ENCODE results near the gene SLC7A1.

The SLC7A1 gene

GRCh38 chr13:29526741-29527140 lies 68.7 kb downstream of the SLC7A1 start:
- no peak for DNase-seq

DNA sequence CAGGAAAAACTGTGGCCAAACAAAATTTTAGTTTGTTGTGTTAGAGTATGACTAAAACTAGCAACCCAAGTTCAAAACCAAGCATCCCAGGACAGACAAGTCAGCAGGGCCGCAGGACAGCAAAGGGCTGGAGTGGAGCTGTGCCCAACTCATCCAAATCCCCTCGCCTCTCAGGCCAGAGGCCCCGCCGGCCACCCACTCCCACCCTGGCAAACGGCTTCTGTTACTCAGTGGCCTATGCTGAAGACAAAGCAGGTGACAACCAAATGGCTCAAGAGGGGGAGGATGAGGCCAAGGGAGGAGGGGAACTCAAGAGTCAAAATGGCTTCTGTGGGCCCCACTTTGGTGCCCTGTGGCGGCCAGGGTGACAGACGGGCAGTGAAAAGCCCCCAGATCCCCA lies 69.7 kb downstream of the SLC7A1 start:
- DNase-seq = no peak

DNA sequence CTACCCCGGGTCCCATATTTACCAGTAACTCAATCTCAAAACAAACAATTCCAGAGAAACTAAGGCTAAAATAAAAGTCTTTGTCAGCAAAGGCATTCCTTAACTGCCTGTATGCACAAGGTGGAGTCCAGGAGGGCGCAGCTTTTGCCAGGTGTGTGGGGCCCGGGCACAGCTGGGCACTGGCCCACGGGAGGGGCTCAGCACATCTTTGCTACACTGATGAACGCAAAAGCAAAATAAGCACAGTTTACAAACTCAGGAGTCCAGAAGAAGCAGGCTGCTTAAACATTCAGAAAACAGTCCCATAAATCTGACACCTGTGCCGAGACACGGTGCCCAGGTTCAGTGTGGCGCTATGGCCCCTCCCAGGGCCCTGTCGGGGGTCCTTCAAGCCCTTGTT lies 70.8 kb downstream of the SLC7A1 start:
- DNase-seq = no peak

GRCh38 chr13:29524176-29524575 lies 71.3 kb downstream of the SLC7A1 start:
- DNase-seq = no peak

DNA sequence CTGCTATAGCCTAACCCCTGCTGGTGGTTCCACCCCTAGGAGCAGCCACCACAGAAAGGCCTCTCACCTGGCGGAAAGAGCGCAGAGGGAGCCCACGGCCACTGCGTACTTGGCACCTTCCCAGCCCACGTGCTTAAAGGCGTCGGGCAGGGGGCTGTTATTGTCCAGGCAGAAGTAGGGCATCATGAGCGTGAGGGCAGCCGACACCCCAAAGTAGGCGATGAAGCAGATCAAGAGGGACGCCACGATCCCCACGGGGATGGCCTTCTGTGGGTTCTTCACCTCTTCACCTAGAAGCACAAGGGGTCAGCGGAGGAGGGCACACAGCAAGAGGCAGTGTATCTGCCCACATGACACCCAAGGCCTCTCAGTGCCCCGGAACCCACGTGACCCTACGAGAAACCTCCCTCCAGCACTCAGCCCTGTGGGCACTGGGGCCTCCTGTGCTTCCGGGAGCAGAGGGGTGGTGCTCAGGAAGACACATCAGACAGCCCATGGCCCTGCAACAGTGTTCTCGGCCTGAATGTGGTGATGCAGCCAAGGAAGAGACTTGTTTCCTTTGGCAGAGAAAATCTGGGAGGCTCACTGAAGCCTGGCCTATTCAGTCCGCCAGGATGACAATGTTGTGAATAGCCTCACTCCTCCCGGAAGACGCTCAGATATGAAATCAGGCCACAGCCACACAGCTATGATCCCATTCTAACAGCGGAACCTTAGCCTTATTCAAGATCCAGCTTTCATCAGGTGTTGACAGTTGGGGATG lies 72.1 kb downstream of the SLC7A1 start:
- DNase-seq = no peak

DNA sequence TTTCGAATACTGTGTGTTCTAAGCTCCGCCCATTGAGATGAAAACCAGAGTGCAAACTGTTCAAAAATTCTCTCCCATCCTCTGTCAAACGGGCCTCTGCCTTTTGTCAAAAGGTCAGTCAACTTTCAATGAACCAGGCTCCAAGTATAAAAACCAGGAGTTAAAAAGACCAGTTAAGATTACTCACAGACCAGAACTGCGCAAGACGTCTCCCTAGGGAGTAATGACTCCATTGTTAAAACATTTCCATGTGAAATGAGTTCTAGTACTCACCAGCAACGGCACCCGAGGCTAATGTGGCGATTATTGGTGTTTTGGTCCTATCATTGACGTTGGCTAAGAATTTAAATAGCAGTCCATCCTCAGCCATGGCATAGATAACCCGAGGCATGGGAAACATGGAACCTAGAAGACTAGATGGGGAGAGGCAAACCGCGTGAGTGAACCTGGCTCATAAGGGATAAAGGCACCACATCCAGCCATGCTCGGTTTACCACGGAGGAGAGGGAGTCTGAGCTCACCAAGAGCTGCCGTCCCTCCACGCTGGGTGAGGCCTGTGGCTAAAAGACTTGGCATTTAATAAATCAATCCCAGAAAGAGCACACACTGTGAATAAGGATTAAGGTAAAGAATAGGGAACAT lies 73.3 kb downstream of the SLC7A1 start:
- no peak for DNase-seq

DNA sequence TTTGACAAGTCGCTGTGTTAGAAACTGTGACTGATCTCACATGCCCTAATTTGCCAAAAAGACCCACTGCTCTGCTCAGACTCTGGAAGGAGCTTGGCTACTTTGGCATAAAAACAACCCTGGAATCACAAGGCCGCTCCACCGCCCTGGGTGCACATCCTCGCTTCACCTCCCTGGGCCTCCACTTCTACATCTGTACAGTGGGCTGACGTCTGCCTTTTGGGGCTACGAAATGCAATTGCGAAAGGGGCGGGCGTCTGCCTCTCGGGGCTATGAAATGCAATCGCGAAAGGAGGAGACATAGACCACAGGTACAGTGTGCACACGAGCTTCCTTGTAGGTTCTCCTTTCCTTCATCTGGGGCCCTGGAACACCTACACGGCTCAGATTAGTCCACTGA lies 74.2 kb downstream of the SLC7A1 start:
- no peak for DNase-seq

DNA sequence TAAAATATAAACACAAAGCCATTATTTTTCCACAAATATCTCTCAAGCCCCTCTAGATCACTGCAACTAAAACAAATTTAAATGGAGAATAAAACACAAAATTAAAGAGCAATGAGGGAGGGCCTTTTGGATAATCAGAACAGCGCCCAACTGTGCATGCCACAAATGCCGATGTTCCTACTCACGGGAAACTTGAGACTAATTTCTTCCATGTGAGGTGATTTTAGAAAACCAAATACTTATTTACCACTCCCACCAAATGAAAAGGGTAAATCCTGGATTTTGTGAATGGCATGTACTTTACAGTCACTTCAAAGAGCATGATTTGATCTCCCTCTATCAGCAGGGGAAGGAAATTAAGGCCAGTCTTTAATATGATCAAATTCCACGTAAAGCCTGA lies 74.8 kb downstream of the SLC7A1 start:
- DNase-seq = no peak

GRCh38 chr13:29519921-29520320 lies 75.6 kb downstream of the SLC7A1 start:
- DNase-seq = no peak

DNA sequence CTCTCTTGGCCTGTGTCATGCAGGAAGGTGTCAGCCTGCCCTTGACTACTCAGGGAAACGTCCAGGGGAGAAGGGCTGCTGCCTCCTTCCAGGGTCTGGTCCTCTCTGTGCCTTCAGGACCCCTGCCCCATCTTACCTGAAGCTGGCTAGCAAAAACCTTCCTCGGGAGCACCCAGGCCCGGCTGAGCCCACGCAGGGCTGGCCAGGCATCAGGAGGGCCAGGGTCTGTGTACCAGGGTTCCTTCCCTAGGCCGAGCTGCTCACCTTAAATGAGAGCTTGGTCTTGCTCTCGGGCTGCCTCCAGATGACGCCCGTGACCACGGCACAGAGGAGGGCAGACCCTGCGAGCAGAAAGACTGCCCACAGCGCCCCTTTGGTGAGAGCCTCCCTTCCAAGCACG lies 78.6 kb downstream of the SLC7A1 start:
- DNase-seq = no peak

- DNase-seq = no peak
Measured at GRCh38 chr13:29516012-29516411, 79.5 kb downstream of the SLC7A1 start.

- DNase-seq = no peak
Measured at GRCh38 chr13:29515372-29515771, 80.1 kb downstream of the SLC7A1 start.

DNA sequence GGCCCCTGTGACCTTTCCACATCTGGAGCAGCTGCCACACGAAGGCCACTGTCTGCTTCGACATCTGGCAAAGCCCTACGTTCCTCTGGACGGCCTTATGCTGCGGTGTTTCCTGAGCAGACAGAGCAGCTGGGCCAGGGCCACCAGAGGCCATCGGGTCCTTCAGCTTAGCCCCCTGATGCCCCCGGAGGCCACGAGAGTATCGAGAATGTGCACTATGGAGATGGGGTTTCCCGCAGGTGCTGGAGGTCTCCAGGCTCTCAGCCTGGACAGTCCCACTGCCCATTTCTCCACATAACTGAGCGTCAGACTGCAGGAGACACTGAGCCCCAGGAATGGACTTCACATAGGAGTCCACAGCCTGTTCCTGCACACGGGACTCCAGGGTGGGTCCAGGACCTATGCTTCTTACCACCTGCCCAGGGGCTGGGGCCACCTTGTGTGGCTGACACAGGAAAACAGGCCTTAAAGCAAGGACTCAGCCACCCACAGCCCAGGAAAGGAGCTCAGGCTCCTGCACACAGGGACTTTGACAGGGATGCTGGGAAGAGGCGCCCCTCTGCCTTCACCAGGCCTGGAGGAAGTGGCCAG lies 80.7 kb downstream of the SLC7A1 start:
- no peak for DNase-seq

- DNase-seq = no peak
Measured at GRCh38 chr13:29513981-29514719, 81.3 kb downstream of the SLC7A1 start.

- no peak for DNase-seq
Measured at GRCh38 chr13:29513002-29513980, 82.2 kb downstream of the SLC7A1 start.

DNA sequence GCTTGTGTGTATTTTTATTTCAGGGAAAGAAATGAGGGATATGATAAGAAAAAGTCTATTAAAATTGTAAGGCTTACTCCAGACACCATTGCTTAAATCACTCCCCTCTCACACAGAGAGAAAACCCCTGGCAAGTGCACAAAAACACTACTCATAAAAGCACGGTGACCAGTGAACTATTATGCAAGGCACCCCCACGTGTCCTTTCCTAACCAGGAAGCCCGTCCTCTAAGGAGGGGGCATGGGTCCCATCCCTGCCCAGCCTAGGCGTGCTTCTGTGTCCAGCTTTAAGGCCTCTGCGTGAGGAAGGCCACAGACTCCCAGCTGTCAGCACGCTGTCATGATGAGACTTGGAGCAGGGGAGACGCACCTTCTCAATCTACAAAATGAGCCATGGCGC lies 83.5 kb downstream of the SLC7A1 start:
- no peak for DNase-seq

GRCh38 chr13:29511106-29511796 lies 84.2 kb downstream of the SLC7A1 start:
- no peak for DNase-seq

- DNase-seq = no peak
Measured at GRCh38 chr13:29510651-29511084, 84.8 kb downstream of the SLC7A1 start.

- DNase-seq = no peak
Measured at GRCh38 chr13:29509999-29510589, 85.4 kb downstream of the SLC7A1 start.

GRCh38 chr13:29508876-29509252 lies 86.6 kb downstream of the SLC7A1 start:
- DNase-seq = no peak

Data from CD4-positive, alpha-beta T cell treated with Interleukin-4 for 1 hour (primary cell).